Panc1 (cell line): ENCODE data around the gene FBXW4. TPM values are rescaled to one million over a fixed set of nuclear protein-coding genes. Genes with fewer than 3 reads are reported as not detected.

ENCODE experiments used
- ATAC-seq: fragments of 200-7000 bp; cut with Tn5 transposase; 2 replicates; pipeline ENCODE4 v1.9.1; 2020; ENCODE audit warnings: mild to moderate bottlenecking, moderate library complexity
- BruUV-seq: library from RNA; stranded (reverse); fragments of 400-500 nt; replicated peaks from 2 replicates; lab custom pipeline; 2021; lab: Mats Ljungman, UMichigan
- CTCF ChIA-PET: fragments of 300-600 bp; sonication (Branson Sonifier 250); formaldehyde crosslinking; loops from one replicate; lab custom pipeline; 2022; ENCODE audit warnings: antibody characterized with exemption; lab: Charles Lee
- POLR2A ChIA-PET: fragments of 300-600 bp; sonication (Branson Sonifier 250); formaldehyde crosslinking; loops from one replicate; lab custom pipeline; 2022; ENCODE audit warnings: antibody characterized with exemption; lab: Charles Lee
- DNase-seq: peaks from one replicate; pipeline ENCODE4 v3.0.0-alpha.2; 2010; ENCODE audit warnings: low read depth, low spot score
- H3K27ac ChIP-seq: 2 replicates; pipeline ENCODE4 v1.5.1; 2011; ENCODE audit warnings: mild to moderate bottlenecking, low read length, inconsistent platforms
- H3K27me3 ChIP-seq: fragments of 200-500 bp; sonication (Bioruptor generic); 2 replicates; pipeline ENCODE4 v1.6.0; 2014; ENCODE audit warnings: low read length, inconsistent platforms; ENCODE audit not compliant: control insufficient read depth, insufficient read depth
- H3K36me3 ChIP-seq: fragments of 200-500 bp; sonication (Bioruptor generic); 2 replicates; pipeline ENCODE4 v1.5.1; 2014; ENCODE audit warnings: inconsistent platforms, mild to moderate bottlenecking, low read length, moderate library complexity; ENCODE audit not compliant: control insufficient read depth, insufficient read depth
- H3K4me1 ChIP-seq: 2 replicates; pipeline ENCODE4 v1.5.1; 2011; ENCODE audit warnings: inconsistent platforms, mild to moderate bottlenecking, low read length, moderate library complexity; ENCODE audit not compliant: control insufficient read depth, insufficient read depth
- H3K4me3 ChIP-seq, 2 experiments: 2 replicates each; pipeline ENCODE4 v1.5.1; 2011 to 2012; ENCODE audit warnings: low read depth in 2 of 2, low read length in 2 of 2, mild to moderate bottlenecking in 2 of 2, inconsistent platforms in 1 of 2, moderate library complexity in 1 of 2
- H3K9me3 ChIP-seq: fragments of 200-500 bp; sonication (Bioruptor generic); 2 replicates; pipeline ENCODE4 v1.5.1; 2014; ENCODE audit warnings: low read depth, mild to moderate bottlenecking, inconsistent platforms, low read length, moderate library complexity; ENCODE audit not compliant: control insufficient read depth, insufficient read depth
- POLR2AphosphoS5 ChIP-seq: IDR thresholded peaks from 2 replicates; pipeline ENCODE4 v1.6.1; 2012; ENCODE audit warnings: mild to moderate bottlenecking, low read depth, low read length, moderate library complexity
- SIN3A ChIP-seq: IDR thresholded peaks from 2 replicates; pipeline ENCODE4 v1.6.1; 2012; ENCODE audit warnings: low read depth, mild to moderate bottlenecking, low read length, moderate library complexity, borderline replicate concordance; ENCODE audit not compliant: insufficient read depth
- TCF7L2 ChIP-seq: IDR thresholded peaks from 2 replicates; pipeline ENCODE4 v1.6.1; 2011; ENCODE audit warnings: mild to moderate bottlenecking, low read depth, low read length, inconsistent platforms
- in situ Hi-C: cut with HindIII; loops from 2 replicates; pipeline ENCODE4 v1.10.0; 2016; ENCODE audit warnings: low sequenced_read_pairs, low pct_unique_long_range_greater_than_20kb
- intact Hi-C: fragments of 100-400 bp; cut with micrococcal nuclease; formaldehyde crosslinking; loops from one replicate; pipeline ENCODE4 v1.10.0; 2022; ENCODE audit not compliant: unreplicated experiment
- total RNA-seq: library from RNA; stranded (reverse); gene quantifications from one replicate; pipeline ENCODE4 v1.2.1, GENCODE V29; 2021; ENCODE audit not compliant: unreplicated experiment
- TF ChIP-seq, protein P1 (sequence below): fragments of 450-650 bp; IDR thresholded peaks from 2 replicates; pipeline ENCODE4 v1.5.1; 2017; ENCODE audit warnings: mild to moderate bottlenecking
- TF ChIP-seq, protein P2 (sequence below), 2 experiments: IDR thresholded peaks; 2 replicates each; pipeline ENCODE4 v1.6.1; 2011 to 2012; ENCODE audit warnings: low read depth in 2 of 2, control low read depth in 1 of 2, low read length in 1 of 2, mild to moderate bottlenecking in 1 of 2, moderate library complexity in 1 of 2; ENCODE audit not compliant: insufficient read depth in 1 of 2

The FBXW4 gene
- total RNA-seq, 1 experiment from 2014 or later, result 61.5 TPM

DNA sequence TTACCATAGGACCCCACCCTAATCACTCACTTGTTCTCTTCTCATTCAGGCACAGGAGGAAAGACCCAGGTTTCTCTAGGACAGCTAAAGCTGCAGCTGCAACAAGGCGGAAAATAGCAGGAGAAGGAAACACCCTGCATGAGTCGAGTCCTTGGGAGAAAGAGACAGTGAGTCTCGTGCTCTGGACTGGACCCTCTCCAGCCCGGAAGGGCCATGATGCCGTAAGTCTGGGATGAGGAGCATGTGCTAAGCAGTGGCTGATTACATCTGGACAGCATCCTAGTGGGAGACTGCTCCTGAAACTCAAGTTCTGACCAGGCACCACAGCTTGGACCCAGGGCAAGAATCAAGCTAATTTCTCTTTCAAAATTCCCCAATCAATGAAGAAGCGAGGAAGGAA, 39.4 kb downstream of the FBXW4 start:
- in situ Hi-C loops, result no loop called here
- H3K4me3 ChIP-seq, result no peak overlapping the region
- TF ChIP-seq POLR2AphosphoS5 (no peak), TCF7L2 (no peak), SIN3A (no peak)
- TF ChIP-seq, protein P1, sequence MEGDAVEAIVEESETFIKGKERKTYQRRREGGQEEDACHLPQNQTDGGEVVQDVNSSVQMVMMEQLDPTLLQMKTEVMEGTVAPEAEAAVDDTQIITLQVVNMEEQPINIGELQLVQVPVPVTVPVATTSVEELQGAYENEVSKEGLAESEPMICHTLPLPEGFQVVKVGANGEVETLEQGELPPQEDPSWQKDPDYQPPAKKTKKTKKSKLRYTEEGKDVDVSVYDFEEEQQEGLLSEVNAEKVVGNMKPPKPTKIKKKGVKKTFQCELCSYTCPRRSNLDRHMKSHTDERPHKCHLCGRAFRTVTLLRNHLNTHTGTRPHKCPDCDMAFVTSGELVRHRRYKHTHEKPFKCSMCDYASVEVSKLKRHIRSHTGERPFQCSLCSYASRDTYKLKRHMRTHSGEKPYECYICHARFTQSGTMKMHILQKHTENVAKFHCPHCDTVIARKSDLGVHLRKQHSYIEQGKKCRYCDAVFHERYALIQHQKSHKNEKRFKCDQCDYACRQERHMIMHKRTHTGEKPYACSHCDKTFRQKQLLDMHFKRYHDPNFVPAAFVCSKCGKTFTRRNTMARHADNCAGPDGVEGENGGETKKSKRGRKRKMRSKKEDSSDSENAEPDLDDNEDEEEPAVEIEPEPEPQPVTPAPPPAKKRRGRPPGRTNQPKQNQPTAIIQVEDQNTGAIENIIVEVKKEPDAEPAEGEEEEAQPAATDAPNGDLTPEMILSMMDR, result no peak
- TF ChIP-seq, protein P2, sequence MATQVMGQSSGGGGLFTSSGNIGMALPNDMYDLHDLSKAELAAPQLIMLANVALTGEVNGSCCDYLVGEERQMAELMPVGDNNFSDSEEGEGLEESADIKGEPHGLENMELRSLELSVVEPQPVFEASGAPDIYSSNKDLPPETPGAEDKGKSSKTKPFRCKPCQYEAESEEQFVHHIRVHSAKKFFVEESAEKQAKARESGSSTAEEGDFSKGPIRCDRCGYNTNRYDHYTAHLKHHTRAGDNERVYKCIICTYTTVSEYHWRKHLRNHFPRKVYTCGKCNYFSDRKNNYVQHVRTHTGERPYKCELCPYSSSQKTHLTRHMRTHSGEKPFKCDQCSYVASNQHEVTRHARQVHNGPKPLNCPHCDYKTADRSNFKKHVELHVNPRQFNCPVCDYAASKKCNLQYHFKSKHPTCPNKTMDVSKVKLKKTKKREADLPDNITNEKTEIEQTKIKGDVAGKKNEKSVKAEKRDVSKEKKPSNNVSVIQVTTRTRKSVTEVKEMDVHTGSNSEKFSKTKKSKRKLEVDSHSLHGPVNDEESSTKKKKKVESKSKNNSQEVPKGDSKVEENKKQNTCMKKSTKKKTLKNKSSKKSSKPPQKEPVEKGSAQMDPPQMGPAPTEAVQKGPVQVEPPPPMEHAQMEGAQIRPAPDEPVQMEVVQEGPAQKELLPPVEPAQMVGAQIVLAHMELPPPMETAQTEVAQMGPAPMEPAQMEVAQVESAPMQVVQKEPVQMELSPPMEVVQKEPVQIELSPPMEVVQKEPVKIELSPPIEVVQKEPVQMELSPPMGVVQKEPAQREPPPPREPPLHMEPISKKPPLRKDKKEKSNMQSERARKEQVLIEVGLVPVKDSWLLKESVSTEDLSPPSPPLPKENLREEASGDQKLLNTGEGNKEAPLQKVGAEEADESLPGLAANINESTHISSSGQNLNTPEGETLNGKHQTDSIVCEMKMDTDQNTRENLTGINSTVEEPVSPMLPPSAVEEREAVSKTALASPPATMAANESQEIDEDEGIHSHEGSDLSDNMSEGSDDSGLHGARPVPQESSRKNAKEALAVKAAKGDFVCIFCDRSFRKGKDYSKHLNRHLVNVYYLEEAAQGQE (IDR thresholded peaks at IDR 0.05; ENCODE audit: insufficient read depth in 1 of 2, low read depth in 2 of 2, low read length in 1 of 2), result no peak
- H3K4me1 ChIP-seq, result no peaks in the 10 kb centered on the region
- no peak overlapping the region for H3K27ac ChIP-seq
- ChIA-PET CTCF (no interaction called here), POLR2A (no interaction called here)
- intact Hi-C loops, result no loop called here
- no TSS peak for BruUV-seq
- no peaks in the 10 kb centered on the region for H3K36me3 ChIP-seq
- H3K9me3 ChIP-seq, result no peaks in the 10 kb centered on the region
- ATAC-seq (no peak), DNase-seq (no peak)
- H3K27me3 ChIP-seq, result no peaks in the 10 kb centered on the region

DNA sequence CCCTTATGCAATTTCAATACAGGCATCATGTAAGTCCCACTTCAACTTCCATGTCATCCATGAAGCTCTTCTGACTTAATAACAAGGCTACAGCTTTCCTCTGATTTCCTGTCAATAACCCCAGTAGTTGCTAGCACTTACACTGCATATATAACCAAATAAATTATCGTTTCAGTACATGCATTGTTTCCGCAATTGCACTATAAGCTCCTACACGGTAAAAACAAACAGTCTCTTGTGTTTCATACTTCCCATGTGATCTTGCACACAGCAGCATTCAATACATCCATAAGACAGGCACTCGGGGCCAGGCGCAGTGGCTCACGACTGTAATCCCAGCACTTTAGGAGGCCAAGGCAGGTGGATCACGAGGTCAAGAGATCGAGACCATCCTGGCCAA, 41.4 kb downstream of the FBXW4 start:
- POLR2A ChIA-PET, result no interaction called here
- BruUV-seq, result no TSS peak
- no peak for ATAC-seq
- TF ChIP-seq SIN3A, result no peak
- no peak for TF ChIP-seq TCF7L2
- TF ChIP-seq, protein P2 (IDR thresholded peaks at IDR 0.05; ENCODE audit: insufficient read depth in 1 of 2, low read depth in 2 of 2, low read length in 1 of 2), result no peak
- TF ChIP-seq, protein P1, result no peak
- no peak for TF ChIP-seq POLR2AphosphoS5
- no peaks in the 10 kb centered on the region for H3K4me1 ChIP-seq
- CTCF ChIA-PET, result interaction anchor here (0.7 kb wide), 1 partner anchor 319 kb away, joined by 3 read pairs; no protein-coding TSS in a partner anchor
- no peak overlapping the region for H3K4me3 ChIP-seq
- no peaks in the 10 kb centered on the region for H3K27me3 ChIP-seq
- DNase-seq, result no peak
- intact Hi-C loops, result no loop called here
- H3K36me3 ChIP-seq, result no peaks in the 10 kb centered on the region
- in situ Hi-C loops, result no loop called here
- no peak overlapping the region for H3K27ac ChIP-seq
- H3K9me3 ChIP-seq, result no peaks in the 10 kb centered on the region
